HK-2 (cell line): ENCODE measurements around the gene PCBP1.
"Not testable (repeated sequence)": the region's sequence is repeated elsewhere in the genome, so short reads cannot be mapped to it uniquely, and the experiment has no call there.

Experiments used
- DNase-seq: peaks from one replicate; pipeline ENCODE4 v3.0.0-alpha.2; 2018; ENCODE audit not compliant: unreplicated experiment

Gene PCBP1

GRCh38 chr2:70086838-70087701 lies at the start of gene PCBP1:
TSS of gene PCBP1 (plus strand) at chr2:70087477. CDS start at chr2:70087744, 267 bp downstream.
- peak; percentile 94 for DNase-seq

GRCh38 chr2:70039366-70039765 lies 47.9 kb upstream of the PCBP1 start:
- DNase-seq, result no peak

- no peak for DNase-seq
These were observed 45.6 kb upstream of the PCBP1 start for GRCh38 chr2:70041663-70042062.

GRCh38 chr2:70042246-70042645 lies 45.0 kb upstream of the PCBP1 start:
- DNase-seq, result no peak

GRCh38 chr2:70043252-70043875 lies 43.9 kb upstream of the PCBP1 start:
- DNase-seq, result no peak

- DNase-seq, result no peak
These were observed 42.8 kb upstream of the PCBP1 start for GRCh38 chr2:70044290-70045040.

- DNase-seq, result no peak
These were observed 41.9 kb upstream of the PCBP1 start for GRCh38 chr2:70045405-70045804.

GRCh38 chr2:70045932-70046331 lies 41.3 kb upstream of the PCBP1 start:
- no peak for DNase-seq

- no peak for DNase-seq
These were observed 40.7 kb upstream of the PCBP1 start for GRCh38 chr2:70046534-70046933.

GRCh38 chr2:70047451-70047850 lies 39.8 kb upstream of the PCBP1 start:
- DNase-seq, result no peak

GRCh38 chr2:70049255-70049654 lies 38.0 kb upstream of the PCBP1 start:
- no peak for DNase-seq

- DNase-seq, result no peak
These were observed 36.4 kb upstream of the PCBP1 start for GRCh38 chr2:70050631-70051425.

GRCh38 chr2:70055259-70055658 lies 32.0 kb upstream of the PCBP1 start:
- DNase-seq, result not testable (repeated sequence)

GRCh38 chr2:70061317-70061716 lies 26.0 kb upstream of the PCBP1 start:
- no peak for DNase-seq

- DNase-seq, result no peak
These were observed 25.0 kb upstream of the PCBP1 start for GRCh38 chr2:70062270-70062669.

- DNase-seq, result no peak
These were observed 19.2 kb upstream of the PCBP1 start for GRCh38 chr2:70068119-70068518.

GRCh38 chr2:70069049-70069448 lies 18.2 kb upstream of the PCBP1 start:
- no peak for DNase-seq

- DNase-seq, result peak; percentile 54
These were observed 16.6 kb upstream of the PCBP1 start for GRCh38 chr2:70070542-70071268.

- DNase-seq, result no peak
These were observed 13.8 kb upstream of the PCBP1 start for GRCh38 chr2:70073493-70073892.

GRCh38 chr2:70078384-70078783 lies 8.9 kb upstream of the PCBP1 start:
- DNase-seq, result no peak

GRCh38 chr2:70080610-70081200 lies 6.6 kb upstream of the PCBP1 start:
- no peak for DNase-seq
